Activated CD8-positive, alpha-beta T cell treated with anti-CD3 and anti-CD28 coated beads for 36 hours (primary cell): Measurements from ENCODE around the gene MFAP4. TPM values are rescaled to one million over a fixed set of nuclear protein-coding genes. Genes with fewer than 3 reads are reported as not detected.

Source experiments
- ATAC-seq: fragments of 200-7000 bp; cut with Tn5 transposase; one replicate; pipeline ENCODE4 v1.10.0; 2021; ENCODE audit warnings: mild to moderate bottlenecking, moderate library complexity
- CTCF ChIA-PET: fragments of 350-600 bp; sonication (Branson Sonifier 250); formaldehyde crosslinking; loops from one replicate; lab custom pipeline; 2021; ENCODE audit warnings: antibody characterized with exemption; lab: Charles Lee
- POLR2A ChIA-PET: fragments of 350-600 bp; sonication (Branson Sonifier 250); formaldehyde crosslinking; loops from one replicate; lab custom pipeline; 2021; ENCODE audit warnings: antibody characterized with exemption; lab: Charles Lee
- DNase-seq: peaks from one replicate; pipeline ENCODE4 v3.0.0-alpha.2; 2020
- H3K27ac Mint-ChIP-seq: one replicate; pipeline ENCODE4 v1.8.0; 2021; ENCODE audit warnings: mild to moderate bottlenecking, mixed read lengths
- H3K27me3 Mint-ChIP-seq: one replicate; pipeline ENCODE4 v1.8.0; 2021; ENCODE audit warnings: mixed read lengths
- H3K36me3 Mint-ChIP-seq: one replicate; pipeline ENCODE4 v1.8.0; 2021; ENCODE audit warnings: low read depth, mixed read lengths
- H3K4me1 Mint-ChIP-seq: one replicate; pipeline ENCODE4 v1.8.0; 2021; ENCODE audit warnings: low read depth, mixed read lengths
- H3K4me3 Mint-ChIP-seq: one replicate; pipeline ENCODE4 v1.8.0; 2021; ENCODE audit warnings: mild to moderate bottlenecking, moderate library complexity, mixed read lengths
- H3K9me3 Mint-ChIP-seq: one replicate; pipeline ENCODE4 v1.8.0; 2021; ENCODE audit warnings: mixed read lengths
- CTCF ChIP-seq: fragments of 200-600 bp; IDR thresholded peaks from one replicate; pipeline ENCODE4 v1.8.0; 2022; ENCODE audit warnings: antibody characterized with exemption, mild to moderate bottlenecking
- intact Hi-C: fragments of 100-400 bp; cut with micrococcal nuclease; formaldehyde crosslinking; loops from one replicate; pipeline ENCODE4 v1.10.0; 2022
- total RNA-seq, 2 experiments: library from RNA; stranded (reverse); gene quantifications; one replicate each; pipeline ENCODE4 v1.2.3, GENCODE V29; 2021

MFAP4 gene
- total RNA-seq, 2 experiments from 2014 or later = 0.47 to 0.70 TPM

- Mint-ChIP-seq H3K27ac (no peak overlapping the region), H3K4me3 (no peak overlapping the region), H3K4me1 (no peaks in the 10 kb centered on the region), H3K27me3 (peaks cover 3% of the 10 kb centered on the region), H3K9me3 (no peaks in the 10 kb centered on the region), H3K36me3 (no peaks in the 10 kb centered on the region)
- no peak for DNase-seq
- intact Hi-C loops = no loop called here
- ChIA-PET POLR2A (interaction anchor here (0.7 kb wide), 1 partner anchor 329 kb away, joined by 3 read pairs; no protein-coding TSS in a partner anchor), CTCF (no interaction called here)
- ATAC-seq = no peak
- no peak for TF ChIP-seq CTCF
Measured at GRCh38 chr17:19348806-19349205, 38.2 kb downstream of the MFAP4 start.

DNA sequence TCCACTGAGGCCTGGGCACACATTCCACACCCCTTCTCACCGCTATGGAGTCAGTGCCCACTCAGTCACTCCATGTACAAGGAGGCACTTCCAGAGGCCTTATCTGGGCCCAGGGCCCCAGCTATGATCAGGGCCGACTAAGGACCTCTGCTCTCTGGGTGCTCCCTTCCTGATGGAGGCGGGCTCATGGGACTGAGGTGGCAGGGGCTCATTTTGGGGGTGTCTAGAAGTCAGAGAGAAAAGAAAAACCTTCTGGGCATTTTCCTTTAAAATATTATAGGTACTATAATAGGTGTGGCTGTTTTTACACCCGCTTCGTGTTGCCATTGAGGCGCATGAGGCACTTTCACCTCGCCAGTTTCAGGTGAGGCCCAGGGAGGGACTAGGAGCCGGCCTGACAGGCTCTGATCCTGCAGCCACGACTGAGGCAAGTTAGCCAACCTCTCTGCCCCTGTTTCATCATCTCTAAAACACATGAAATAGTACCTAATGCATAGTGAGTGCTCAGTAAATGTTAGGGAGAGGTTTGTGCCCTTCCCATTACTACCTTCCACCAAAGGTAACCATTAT is 38.8 kb downstream of the MFAP4 start:
- TF ChIP-seq CTCF = no peak
- Mint-ChIP-seq H3K27ac (no peak overlapping the region), H3K36me3 (no peaks in the 10 kb centered on the region), H3K9me3 (no peaks in the 10 kb centered on the region), H3K4me1 (no peaks in the 10 kb centered on the region), H3K27me3 (peaks cover 3% of the 10 kb centered on the region), H3K4me3 (no peak overlapping the region)
- ChIA-PET CTCF (no interaction called here), POLR2A (interaction anchor here (1.0 kb wide), 1 partner anchor 10 kb away, joined by 3 read pairs; no protein-coding TSS in a partner anchor)
- ATAC-seq (no peak), DNase-seq (no peak)
- intact Hi-C loops = no loop called here

DNA sequence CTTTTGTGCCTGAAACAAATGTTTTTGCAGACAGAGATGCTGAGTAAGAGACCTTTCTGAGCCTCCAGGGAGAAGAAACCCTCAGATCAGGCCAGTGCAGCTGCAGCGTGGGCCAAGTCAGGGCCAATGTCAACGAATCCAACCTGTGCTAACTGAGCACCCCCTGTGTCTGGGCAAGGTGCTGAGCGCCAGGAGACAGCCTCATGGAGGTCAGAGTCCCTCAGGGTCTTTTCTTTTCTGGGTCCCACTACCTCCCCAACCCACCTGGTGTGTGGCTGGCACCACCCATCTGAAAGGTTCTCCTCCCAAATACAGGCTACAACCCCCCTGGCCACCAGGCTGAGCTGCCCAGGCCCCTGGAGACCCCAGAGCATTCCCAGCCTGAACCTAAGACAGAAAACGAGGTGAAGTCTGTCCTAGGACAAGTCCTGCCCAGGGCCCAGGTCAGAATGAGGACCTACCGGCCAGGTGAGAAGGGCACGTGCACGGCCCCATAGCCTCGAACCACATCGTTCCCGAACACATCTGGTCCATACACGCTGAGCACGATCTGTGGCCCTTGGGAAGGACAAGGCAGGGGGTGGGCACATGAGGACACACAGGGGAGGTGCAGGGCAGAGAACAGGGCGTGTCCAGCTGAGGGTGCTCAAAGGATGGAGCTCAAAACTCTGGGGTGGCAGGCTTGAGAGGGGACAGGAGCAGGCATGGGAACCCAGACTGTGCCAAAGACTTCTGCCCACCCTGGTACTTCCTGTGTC is 39.5 kb downstream of the MFAP4 start:
- peaks cover 3% of the 10 kb centered on the region for H3K27me3 Mint-ChIP-seq
- H3K27ac Mint-ChIP-seq = no peak overlapping the region
- H3K4me1 Mint-ChIP-seq = no peaks in the 10 kb centered on the region
- ChIA-PET POLR2A (interaction anchor here (1.0 kb wide), 1 partner anchor 10 kb away, joined by 3 read pairs; no protein-coding TSS in a partner anchor), CTCF (no interaction called here)
- no peak overlapping the region for H3K4me3 Mint-ChIP-seq
- DNase-seq (no peak), ATAC-seq (no peak)
- TF ChIP-seq CTCF = no peak
- intact Hi-C loops = no loop called here
- no peaks in the 10 kb centered on the region for H3K36me3 Mint-ChIP-seq
- no peaks in the 10 kb centered on the region for H3K9me3 Mint-ChIP-seq

DNA sequence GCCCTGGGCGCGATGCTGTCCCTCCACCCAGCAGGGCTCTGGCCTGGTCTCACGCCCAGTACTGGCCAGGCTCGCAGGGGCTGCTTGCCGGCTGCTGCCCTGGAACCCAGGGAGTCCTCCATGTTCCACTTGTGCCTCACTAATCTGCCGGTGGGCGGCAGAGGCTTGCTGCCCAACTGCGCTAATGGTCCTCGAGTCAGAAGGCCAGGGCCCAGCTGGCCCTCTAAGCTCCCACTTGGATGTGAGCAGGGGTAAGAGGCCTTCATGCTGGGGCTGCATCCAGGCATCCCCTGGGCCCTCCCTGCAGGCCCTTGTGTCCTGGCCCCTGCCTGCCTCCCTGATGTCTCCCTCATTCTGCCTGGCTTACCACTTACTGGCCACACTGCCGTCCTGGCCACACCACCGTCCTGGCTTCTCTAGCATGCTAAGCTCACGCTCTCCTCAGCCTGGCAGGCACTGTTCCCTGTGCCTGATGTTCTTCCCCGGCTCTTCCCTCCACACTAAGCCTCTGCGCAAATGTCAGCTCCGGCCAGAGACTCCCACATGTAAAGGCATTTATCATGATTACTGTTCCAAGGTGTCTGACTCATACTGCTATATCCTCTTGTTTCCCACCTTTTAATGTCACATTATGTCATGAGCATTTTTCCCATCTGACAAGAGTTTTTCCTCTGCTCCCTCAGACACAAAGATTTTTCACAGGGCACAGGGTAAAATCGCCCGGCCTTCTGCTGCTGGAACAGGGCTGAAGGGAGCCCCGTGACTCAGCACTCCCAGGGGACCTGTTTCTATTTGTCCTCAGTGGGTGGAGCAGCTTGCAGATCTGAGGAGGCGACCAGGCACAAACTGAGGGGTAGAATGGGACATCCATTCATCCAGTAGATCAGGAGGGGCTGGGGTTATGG is 40.4 kb downstream of the MFAP4 start:
- Mint-ChIP-seq H3K36me3 (no peaks in the 10 kb centered on the region), H3K4me1 (no peaks in the 10 kb centered on the region), H3K27ac (no peak overlapping the region), H3K9me3 (no peaks in the 10 kb centered on the region), H3K27me3 (peaks cover 7% of the 10 kb centered on the region), H3K4me3 (no peak overlapping the region)
- TF ChIP-seq CTCF = no peak
- no peak for DNase-seq
- ChIA-PET POLR2A (no interaction called here), CTCF (no interaction called here)
- ATAC-seq = no peak
- intact Hi-C loops = no loop called here
